GM12878 (cell line): Measurements from ENCODE around the gene COQ2. TPM values are rescaled to one million over a fixed set of nuclear protein-coding genes. Genes with fewer than 3 reads are reported as not detected.

ENCODE experiments used
- ATF7 ChIP-seq: fragments of 450-650 bp; IDR thresholded peaks from 2 replicates; pipeline ENCODE4 v1.6.1; 2016; ENCODE audit warnings: low read depth, mild to moderate bottlenecking
- CBX3 ChIP-seq: fragments of 200-600 bp; sonication (generic); IDR thresholded peaks from 2 replicates; pipeline ENCODE4 v1.6.1; 2016; ENCODE audit warnings: low read depth, borderline replicate concordance
- ESRRA ChIP-seq: IDR thresholded peaks from 2 replicates; pipeline ENCODE4 v1.6.1; 2012; ENCODE audit warnings: mild to moderate bottlenecking, low read length, improper control_type of control experiment
- GATAD2B ChIP-seq: fragments of 450-650 bp; conservative IDR thresholded peaks from 2 replicates; pipeline ENCODE4 v1.6.1; 2017; ENCODE audit warnings: low read depth, mild to moderate bottlenecking, moderate library complexity
- IKZF2 ChIP-seq, 2 experiments: fragments of 450-650 bp; IDR thresholded peaks; 2 replicates each; pipeline ENCODE4 v1.6.1; 2017; ENCODE audit warnings: mild to moderate bottlenecking in 2 of 2, moderate library complexity in 2 of 2
- MEF2A ChIP-seq: IDR thresholded peaks from 2 replicates; pipeline ENCODE4 v1.6.1; 2011; ENCODE audit warnings: low read depth, mild to moderate bottlenecking, low read length, moderate library complexity; ENCODE audit not compliant: insufficient read depth
- MEF2B ChIP-seq: fragments of 450-650 bp; IDR thresholded peaks from 2 replicates; pipeline ENCODE4 v1.6.1; 2018; ENCODE audit warnings: mild to moderate bottlenecking, moderate library complexity; ENCODE audit not compliant: partially characterized antibody, poor library complexity, severe bottlenecking
- NFIC ChIP-seq: IDR thresholded peaks from 2 replicates; pipeline ENCODE4 v1.6.1; 2012; ENCODE audit warnings: low read depth, mild to moderate bottlenecking, inconsistent platforms, low read length, moderate library complexity
- NR2C2 ChIP-seq: IDR thresholded peaks from 2 replicates; pipeline ENCODE4 v1.6.1; 2011; ENCODE audit warnings: borderline replicate concordance, low read depth; ENCODE audit not compliant: control insufficient read depth, insufficient read length
- PAX5 ChIP-seq: IDR thresholded peaks from 2 replicates; pipeline ENCODE4 v1.6.1; 2011; ENCODE audit warnings: low read depth, low read length, borderline replicate concordance
- POLR2AphosphoS2 ChIP-seq: IDR thresholded peaks from 2 replicates; pipeline ENCODE4 v1.6.1; 2011; ENCODE audit warnings: low read depth, mild to moderate bottlenecking, low read length, improper control_type of control experiment, moderate library complexity
- SP1 ChIP-seq: IDR thresholded peaks from one replicate; pipeline ENCODE4 v1.6.1; 2011; ENCODE audit warnings: low read depth, low read length
- polyA plus RNA-seq, 11 experiments: library from polyadenylated mRNA; depleted of rRNA in 4 of 11; unstranded in 6 of 11; stranded (reverse) in 5 of 11; fragments of >200 nt; fragmentation: Nextera tagmentation in 4 of 11; fragmentation: Illumina TruSeq in 1 of 11; extraction: Ambion mirVana in 4 of 11; extraction: Trizol in 1 of 11; gene quantifications; 1 replicate in 1 of 11; 2 replicates in 10 of 11; pipeline versions ENCODE4 v1.2.1 to v1.2.3, GENCODE V29; 2011 to 2016; ENCODE audit warnings: inconsistent platforms in 2 of 11, missing spikeins in 2 of 11, low read depth in 1 of 11
- total RNA-seq, 4 experiments: library from RNA; depleted of rRNA in 3 of 4; stranded (reverse); fragments of >200 nt in 3 of 4; fragmentation: Illumina TruSeq in 1 of 4; extraction: Trizol in 1 of 4; gene quantifications; 2 replicates each; pipeline versions ENCODE4 v1.2.1 to v1.2.3, GENCODE V29; 2013 to 2021
- TF ChIP-seq, protein P1 (sequence below): IDR thresholded peaks from 2 replicates; pipeline ENCODE4 v1.6.1; 2012; ENCODE audit warnings: mild to moderate bottlenecking, low read depth, low read length
- TF ChIP-seq, protein P2 (sequence below): fragments of 450-650 bp; IDR thresholded peaks from 2 replicates; pipeline ENCODE4 v1.6.1; 2017; ENCODE audit warnings: mild to moderate bottlenecking, low read depth, inconsistent platforms; ENCODE audit not compliant: poor library complexity, severe bottlenecking
- TF ChIP-seq, protein P3 (sequence below): IDR thresholded peaks from 2 replicates; pipeline ENCODE4 v1.6.1; 2011; ENCODE audit warnings: low read depth, mild to moderate bottlenecking, low read length, moderate library complexity, borderline replicate concordance; ENCODE audit errors: extremely low read depth
- TF ChIP-seq, protein P4 (sequence below): fragments of 450-650 bp; formaldehyde crosslinking; IDR thresholded peaks from 2 replicates; pipeline ENCODE4 v1.5.0; 2022; ENCODE audit warnings: mild to moderate bottlenecking, missing genetic modification characterization

The COQ2 gene
- total and polyA plus RNA-seq, 10 of the 15 experiments (the other 5 are each of a cell fraction or from before 2014, with no cell fraction given): 5.0 to 46.7 (median 19.1) TPM

DNA sequence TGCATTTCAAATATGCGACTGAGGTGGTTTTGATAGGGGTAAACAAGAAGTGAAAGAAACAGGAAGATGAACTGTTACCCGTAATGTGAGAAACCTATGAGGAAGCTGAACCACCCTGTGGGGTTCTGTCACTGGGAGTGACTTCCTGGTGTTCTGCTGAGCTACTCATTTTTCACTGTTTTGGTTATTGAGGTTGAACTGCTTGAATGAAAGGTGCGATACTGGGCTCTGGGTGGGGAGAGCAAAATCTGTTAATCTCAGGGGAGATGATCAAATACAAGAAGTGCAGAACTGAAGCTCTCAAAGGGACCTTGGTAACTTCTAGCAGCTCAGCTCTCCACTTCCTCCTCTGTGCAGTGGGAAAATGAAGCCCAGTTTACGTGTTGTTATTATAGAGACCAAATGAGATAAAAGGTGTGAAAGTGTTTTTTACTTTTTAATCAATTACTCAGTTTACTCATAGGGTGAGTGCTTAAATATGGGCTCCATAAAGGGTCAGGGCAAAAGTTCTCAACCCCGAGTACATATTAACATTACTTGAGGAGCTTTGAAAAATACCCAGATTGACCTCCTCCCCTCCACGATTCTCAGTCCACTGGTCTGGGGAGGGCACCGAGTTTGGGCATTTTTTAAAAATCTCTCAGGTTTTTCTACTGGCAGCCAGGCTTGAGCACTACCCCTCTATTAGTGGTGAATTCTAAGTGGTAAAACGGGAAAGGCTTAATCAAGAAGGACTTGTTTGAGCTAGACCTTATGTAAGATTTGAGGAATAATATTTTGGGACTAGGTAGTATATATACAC lies 66.7 kb downstream of the COQ2 start (continued):
- TF ChIP-seq, protein P1, sequence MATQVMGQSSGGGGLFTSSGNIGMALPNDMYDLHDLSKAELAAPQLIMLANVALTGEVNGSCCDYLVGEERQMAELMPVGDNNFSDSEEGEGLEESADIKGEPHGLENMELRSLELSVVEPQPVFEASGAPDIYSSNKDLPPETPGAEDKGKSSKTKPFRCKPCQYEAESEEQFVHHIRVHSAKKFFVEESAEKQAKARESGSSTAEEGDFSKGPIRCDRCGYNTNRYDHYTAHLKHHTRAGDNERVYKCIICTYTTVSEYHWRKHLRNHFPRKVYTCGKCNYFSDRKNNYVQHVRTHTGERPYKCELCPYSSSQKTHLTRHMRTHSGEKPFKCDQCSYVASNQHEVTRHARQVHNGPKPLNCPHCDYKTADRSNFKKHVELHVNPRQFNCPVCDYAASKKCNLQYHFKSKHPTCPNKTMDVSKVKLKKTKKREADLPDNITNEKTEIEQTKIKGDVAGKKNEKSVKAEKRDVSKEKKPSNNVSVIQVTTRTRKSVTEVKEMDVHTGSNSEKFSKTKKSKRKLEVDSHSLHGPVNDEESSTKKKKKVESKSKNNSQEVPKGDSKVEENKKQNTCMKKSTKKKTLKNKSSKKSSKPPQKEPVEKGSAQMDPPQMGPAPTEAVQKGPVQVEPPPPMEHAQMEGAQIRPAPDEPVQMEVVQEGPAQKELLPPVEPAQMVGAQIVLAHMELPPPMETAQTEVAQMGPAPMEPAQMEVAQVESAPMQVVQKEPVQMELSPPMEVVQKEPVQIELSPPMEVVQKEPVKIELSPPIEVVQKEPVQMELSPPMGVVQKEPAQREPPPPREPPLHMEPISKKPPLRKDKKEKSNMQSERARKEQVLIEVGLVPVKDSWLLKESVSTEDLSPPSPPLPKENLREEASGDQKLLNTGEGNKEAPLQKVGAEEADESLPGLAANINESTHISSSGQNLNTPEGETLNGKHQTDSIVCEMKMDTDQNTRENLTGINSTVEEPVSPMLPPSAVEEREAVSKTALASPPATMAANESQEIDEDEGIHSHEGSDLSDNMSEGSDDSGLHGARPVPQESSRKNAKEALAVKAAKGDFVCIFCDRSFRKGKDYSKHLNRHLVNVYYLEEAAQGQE: no peak
- TF ChIP-seq MEF2A (0 out of 2 replicates have a peak, but pooled peaks have one; percentile 55), ESRRA (no peak), CBX3 (no peak), NR2C2 (no peak), NFIC (peak; percentile 90), IKZF2 (IDR thresholded peaks at IDR 0.05) (peak; percentile 97 to 98), PAX5 (peak; percentile 81), ATF7 (peak; percentile 96), SP1 (no peak), GATAD2B (peak; percentile 99), POLR2AphosphoS2 (no peak), MEF2B (peak; percentile 100)
- TF ChIP-seq, protein P2, sequence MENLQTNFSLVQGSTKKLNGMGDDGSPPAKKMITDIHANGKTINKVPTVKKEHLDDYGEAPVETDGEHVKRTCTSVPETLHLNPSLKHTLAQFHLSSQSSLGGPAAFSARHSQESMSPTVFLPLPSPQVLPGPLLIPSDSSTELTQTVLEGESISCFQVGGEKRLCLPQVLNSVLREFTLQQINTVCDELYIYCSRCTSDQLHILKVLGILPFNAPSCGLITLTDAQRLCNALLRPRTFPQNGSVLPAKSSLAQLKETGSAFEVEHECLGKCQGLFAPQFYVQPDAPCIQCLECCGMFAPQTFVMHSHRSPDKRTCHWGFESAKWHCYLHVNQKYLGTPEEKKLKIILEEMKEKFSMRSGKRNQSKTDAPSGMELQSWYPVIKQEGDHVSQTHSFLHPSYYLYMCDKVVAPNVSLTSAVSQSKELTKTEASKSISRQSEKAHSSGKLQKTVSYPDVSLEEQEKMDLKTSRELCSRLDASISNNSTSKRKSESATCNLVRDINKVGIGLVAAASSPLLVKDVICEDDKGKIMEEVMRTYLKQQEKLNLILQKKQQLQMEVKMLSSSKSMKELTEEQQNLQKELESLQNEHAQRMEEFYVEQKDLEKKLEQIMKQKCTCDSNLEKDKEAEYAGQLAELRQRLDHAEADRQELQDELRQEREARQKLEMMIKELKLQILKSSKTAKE: peak; percentile 91
- TF ChIP-seq, protein P3, sequence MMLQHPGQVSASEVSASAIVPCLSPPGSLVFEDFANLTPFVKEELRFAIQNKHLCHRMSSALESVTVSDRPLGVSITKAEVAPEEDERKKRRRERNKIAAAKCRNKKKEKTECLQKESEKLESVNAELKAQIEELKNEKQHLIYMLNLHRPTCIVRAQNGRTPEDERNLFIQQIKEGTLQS: no peak
- TF ChIP-seq, protein P4, sequence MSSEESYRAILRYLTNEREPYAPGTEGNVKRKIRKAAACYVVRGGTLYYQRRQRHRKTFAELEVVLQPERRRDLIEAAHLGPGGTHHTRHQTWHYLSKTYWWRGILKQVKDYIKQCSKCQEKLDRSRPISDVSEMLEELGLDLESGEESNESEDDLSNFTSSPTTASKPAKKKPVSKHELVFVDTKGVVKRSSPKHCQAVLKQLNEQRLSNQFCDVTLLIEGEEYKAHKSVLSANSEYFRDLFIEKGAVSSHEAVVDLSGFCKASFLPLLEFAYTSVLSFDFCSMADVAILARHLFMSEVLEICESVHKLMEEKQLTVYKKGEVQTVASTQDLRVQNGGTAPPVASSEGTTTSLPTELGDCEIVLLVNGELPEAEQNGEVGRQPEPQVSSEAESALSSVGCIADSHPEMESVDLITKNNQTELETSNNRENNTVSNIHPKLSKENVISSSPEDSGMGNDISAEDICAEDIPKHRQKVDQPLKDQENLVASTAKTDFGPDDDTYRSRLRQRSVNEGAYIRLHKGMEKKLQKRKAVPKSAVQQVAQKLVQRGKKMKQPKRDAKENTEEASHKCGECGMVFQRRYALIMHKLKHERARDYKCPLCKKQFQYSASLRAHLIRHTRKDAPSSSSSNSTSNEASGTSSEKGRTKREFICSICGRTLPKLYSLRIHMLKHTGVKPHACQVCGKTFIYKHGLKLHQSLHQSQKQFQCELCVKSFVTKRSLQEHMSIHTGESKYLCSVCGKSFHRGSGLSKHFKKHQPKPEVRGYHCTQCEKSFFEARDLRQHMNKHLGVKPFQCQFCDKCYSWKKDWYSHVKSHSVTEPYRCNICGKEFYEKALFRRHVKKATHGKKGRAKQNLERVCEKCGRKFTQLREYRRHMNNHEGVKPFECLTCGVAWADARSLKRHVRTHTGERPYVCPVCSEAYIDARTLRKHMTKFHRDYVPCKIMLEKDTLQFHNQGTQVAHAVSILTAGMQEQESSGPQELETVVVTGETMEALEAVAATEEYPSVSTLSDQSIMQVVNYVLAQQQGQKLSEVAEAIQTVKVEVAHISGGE (CRISPR knock-in tag): no peak
